Naive thymus-derived CD4-positive, alpha-beta T cell (primary cell): ENCODE data around the gene GNAS. TPM values are rescaled to one million over a fixed set of nuclear protein-coding genes. Genes with fewer than 3 reads are reported as not detected.

Experiments
- ATAC-seq: fragments of 150-1000 bp; cut with Tn5 transposase; 2 replicates; pipeline ENCODE4 v1.10.0; 2021; ENCODE audit warnings: mild to moderate bottlenecking, moderate library complexity
- CTCF ChIA-PET: fragments of 350-600 bp; sonication (Branson Sonifier 250); formaldehyde crosslinking; loops from one replicate; lab custom pipeline; 2021; ENCODE audit warnings: antibody characterized with exemption; lab: Charles Lee
- POLR2A ChIA-PET: fragments of 350-600 bp; sonication (Branson Sonifier 250); formaldehyde crosslinking; loops from one replicate; lab custom pipeline; 2021; ENCODE audit warnings: antibody characterized with exemption, inconsistent platforms; lab: Charles Lee
- DNase-seq, 9 donors: peaks; one replicate each; pipeline versions ENCODE4 v3.0.0 to v3.0.0-alpha.2; 2020 to 2022; ENCODE audit warnings: mixed read lengths in 1 of 9
- H3K27ac ChIP-seq: one replicate; pipeline ENCODE4 v1.7.0; 2013; ENCODE audit warnings: mild to moderate bottlenecking, low read depth, low read length, moderate library complexity
- H3K27me3 ChIP-seq, 2 donors: one replicate each; pipeline ENCODE4 v1.7.0; 2013; ENCODE audit warnings: low read length in 2 of 2, mild to moderate bottlenecking in 2 of 2, moderate library complexity in 2 of 2; ENCODE audit not compliant: control insufficient read depth in 2 of 2, insufficient read depth in 2 of 2
- H3K36me3 ChIP-seq, 3 experiments: 1 replicate in 2 of 3; 2 replicates in 1 of 3; pipeline ENCODE4 v1.7.0; 2013; ENCODE audit warnings: low read length in 3 of 3, mild to moderate bottlenecking in 3 of 3, moderate library complexity in 1 of 3; ENCODE audit not compliant: insufficient read depth in 3 of 3, control insufficient read depth in 2 of 3
- H3K4me1 ChIP-seq, 2 donors: one replicate each; pipeline ENCODE4 v1.7.0; 2013; ENCODE audit warnings: low read length in 2 of 2, mild to moderate bottlenecking in 2 of 2, moderate library complexity in 1 of 2; ENCODE audit not compliant: control insufficient read depth in 2 of 2, insufficient read depth in 2 of 2
- H3K4me3 ChIP-seq: 2 replicates; pipeline ENCODE4 v1.7.0; 2013; ENCODE audit warnings: mild to moderate bottlenecking, low read length
- H3K9me3 ChIP-seq, 3 experiments: 1 replicate in 2 of 3; 2 replicates in 1 of 3; pipeline ENCODE4 v1.7.0; 2013; ENCODE audit warnings: low read length in 3 of 3; ENCODE audit not compliant: control insufficient read depth in 2 of 3
- H3K27ac Mint-ChIP-seq, 9 donors: one replicate each; pipeline ENCODE4 v1.8.0; 2020 to 2022; ENCODE audit warnings: mixed read lengths in 9 of 9, mild to moderate bottlenecking in 8 of 9, moderate library complexity in 5 of 9, inconsistent platforms in 2 of 9
- H3K27me3 Mint-ChIP-seq, 5 donors: one replicate each; pipeline ENCODE4 v1.8.0; 2021 to 2022; ENCODE audit warnings: mixed read lengths in 5 of 5, mild to moderate bottlenecking in 1 of 5
- H3K36me3 Mint-ChIP-seq, 5 donors: one replicate each; pipeline ENCODE4 v1.8.0; 2020 to 2022; ENCODE audit warnings: mixed read lengths in 5 of 5, mild to moderate bottlenecking in 3 of 5, inconsistent platforms in 1 of 5
- H3K4me1 Mint-ChIP-seq, 7 donors: one replicate each; pipeline ENCODE4 v1.8.0; 2020 to 2022; ENCODE audit warnings: mixed read lengths in 7 of 7, mild to moderate bottlenecking in 3 of 7, inconsistent platforms in 1 of 7
- H3K4me3 Mint-ChIP-seq, 10 donors: one replicate each; pipeline ENCODE4 v1.8.0; 2020 to 2022; ENCODE audit warnings: mild to moderate bottlenecking in 10 of 10, mixed read lengths in 10 of 10, moderate library complexity in 6 of 10, inconsistent platforms in 2 of 10
- H3K9me3 Mint-ChIP-seq, 11 donors: one replicate each; pipeline ENCODE4 v1.8.0; 2020 to 2022; ENCODE audit warnings: mixed read lengths in 11 of 11, mild to moderate bottlenecking in 4 of 11, inconsistent platforms in 1 of 11, moderate library complexity in 1 of 11
- intact Hi-C, 2 donors: fragments of 100-400 bp; cut with micrococcal nuclease; formaldehyde crosslinking; loops; one replicate each; pipeline ENCODE4 v1.15.1; 2023
- polyA plus RNA-seq, 2 donors: library from polyadenylated mRNA; unstranded; fragments of 300-500 nt; fragmentation: Illumina TruSeq; gene quantifications; one replicate each; pipeline ENCODE4 v1.2.3, GENCODE V29; 2021
- total RNA-seq, 6 experiments: library from RNA in 5 of 6; stranded (reverse) in 5 of 6; gene quantifications; 1 replicate in 5 of 6; 2 replicates in 1 of 6; pipeline ENCODE4 v1.2.3 and lab custom pipeline; 2021 to 2026

GNAS gene
- total and polyA plus RNA-seq, 7 experiments from 2014 or later: 147 to 907 (median 726) TPM

- H3K9me3 ChIP-seq: no peaks in the 10 kb centered on the region
- H3K4me3 ChIP-seq: no peak overlapping the region
- no peak overlapping the region for H3K27ac ChIP-seq
- H3K4me1 ChIP-seq: peaks cover 17 to 20% of the 10 kb centered on the region in 2 donors
- H3K36me3 Mint-ChIP-seq: peaks cover 0 to 66% (median 43%) of the 10 kb centered on the region in 5 donors
- no peaks in the 10 kb centered on the region for H3K27me3 ChIP-seq
- no peak overlapping the region for H3K4me3 Mint-ChIP-seq
- peak overlapping the region in 2 of 9 donors; percentile 30 to 72 for H3K27ac Mint-ChIP-seq
- H3K27me3 Mint-ChIP-seq: no peaks in the 10 kb centered on the region
- no peaks in the 10 kb centered on the region for H3K9me3 Mint-ChIP-seq
- peaks cover 25 to 53% (median 46%) of the 10 kb centered on the region in 3 experiments for H3K36me3 ChIP-seq
- peaks cover 27 to 58% (median 35%) of the 10 kb centered on the region in 7 donors for H3K4me1 Mint-ChIP-seq
- POLR2A ChIA-PET: interaction anchor here (1.3 kb wide), 1 partner anchor 8 kb away, joined by 3 read pairs; no protein-coding TSS in a partner anchor
- ATAC-seq: no peak
- intact Hi-C loops: loop anchor here in 1 of 2 donors (5.0 kb wide), 1 partner anchor 37 kb away; no protein-coding TSS in a partner anchor
- no peak for DNase-seq
- CTCF ChIA-PET: interaction anchor here (0.6 kb wide), 1 partner anchor 143 kb away, joined by 3 read pairs; no protein-coding TSS in a partner anchor
Observed at GRCh38 chr20:58909585-58909984, 57.1 kb downstream of the GNAS start.

GRCh38 chr20:58910473-58910872 lies 58.0 kb downstream of the GNAS start:
- no peak overlapping the region for H3K27ac ChIP-seq
- peaks cover 17 to 20% of the 10 kb centered on the region in 2 donors for H3K4me1 ChIP-seq
- ChIA-PET POLR2A (interaction anchor here (0.6 to 1.3 kb wide), 2 partner anchors 9 to 10 kb away, joined by 3 to 5 read pairs; no protein-coding TSS in a partner anchor), CTCF (no interaction called here)
- ATAC-seq (no peak), DNase-seq (no peak)
- intact Hi-C loops: no loop called here
- H3K36me3 Mint-ChIP-seq: peaks cover 0 to 58% (median 35%) of the 10 kb centered on the region in 5 donors
- H3K27ac Mint-ChIP-seq: no peak overlapping the region
- peaks cover 21 to 45% (median 37%) of the 10 kb centered on the region in 3 experiments for H3K36me3 ChIP-seq
- H3K27me3 ChIP-seq: no peaks in the 10 kb centered on the region
- no peaks in the 10 kb centered on the region for H3K9me3 ChIP-seq
- no peak overlapping the region for H3K4me3 Mint-ChIP-seq
- no peak overlapping the region for H3K4me3 ChIP-seq
- peaks cover 24 to 50% (median 34%) of the 10 kb centered on the region in 7 donors for H3K4me1 Mint-ChIP-seq
- no peaks in the 10 kb centered on the region for H3K9me3 Mint-ChIP-seq
- H3K27me3 Mint-ChIP-seq: no peaks in the 10 kb centered on the region

- ATAC-seq (no peak), DNase-seq (no peak)
- CTCF ChIA-PET: no interaction called here
- POLR2A ChIA-PET: no interaction called here
- H3K27me3 Mint-ChIP-seq: no peaks in the 10 kb centered on the region
- Histone ChIP-seq H3K4me3 (no peak overlapping the region), H3K27ac (no peak overlapping the region), H3K36me3 (peaks cover 14 to 36% (median 28%) of the 10 kb centered on the region in 3 experiments), H3K27me3 (no peaks in the 10 kb centered on the region), H3K9me3 (no peaks in the 10 kb centered on the region), H3K4me1 (peaks cover 17 to 20% of the 10 kb centered on the region in 2 donors)
- H3K4me3 Mint-ChIP-seq: no peak overlapping the region
- H3K27ac Mint-ChIP-seq: peak overlapping the region in 4 of 9 donors; percentile 6 to 64 (median 32)
- H3K36me3 Mint-ChIP-seq: peaks cover 0 to 50% (median 29%) of the 10 kb centered on the region in 5 donors
- H3K9me3 Mint-ChIP-seq: no peaks in the 10 kb centered on the region
- H3K4me1 Mint-ChIP-seq: peaks cover 18 to 43% (median 27%) of the 10 kb centered on the region in 7 donors
- intact Hi-C loops: no loop called here
Observed at GRCh38 chr20:58911309-58911708, 58.8 kb downstream of the GNAS start.

GRCh38 chr20:58911970-58912369 lies 59.5 kb downstream of the GNAS start:
- no peak for ATAC-seq
- Histone ChIP-seq H3K36me3 (peaks cover 10 to 33% (median 28%) of the 10 kb centered on the region in 3 experiments), H3K27ac (no peak overlapping the region), H3K4me1 (peaks cover 13 to 16% of the 10 kb centered on the region in 2 donors), H3K4me3 (no peak overlapping the region), H3K27me3 (no peaks in the 10 kb centered on the region), H3K9me3 (no peaks in the 10 kb centered on the region)
- no peak for DNase-seq
- H3K4me1 Mint-ChIP-seq: peaks cover 13 to 37% (median 23%) of the 10 kb centered on the region in 7 donors
- CTCF ChIA-PET: no interaction called here
- intact Hi-C loops: no loop called here
- POLR2A ChIA-PET: no interaction called here
- H3K27me3 Mint-ChIP-seq: no peaks in the 10 kb centered on the region
- no peak overlapping the region for H3K4me3 Mint-ChIP-seq
- H3K36me3 Mint-ChIP-seq: peaks cover 0 to 47% (median 29%) of the 10 kb centered on the region in 5 donors
- H3K27ac Mint-ChIP-seq: peak overlapping the region in 4 of 9 donors; percentile 6 to 64 (median 15)
- no peaks in the 10 kb centered on the region for H3K9me3 Mint-ChIP-seq

- peak overlapping the region in 4 of 9 donors; percentile 6 to 25 (median 16) for H3K27ac Mint-ChIP-seq
- peaks cover 4 to 26% (median 12%) of the 10 kb centered on the region in 7 donors for H3K4me1 Mint-ChIP-seq
- no peaks in the 10 kb centered on the region for H3K9me3 Mint-ChIP-seq
- Histone ChIP-seq H3K4me3 (no peak overlapping the region), H3K4me1 (peaks cover 2 to 5% of the 10 kb centered on the region in 2 donors), H3K27ac (no peak overlapping the region), H3K36me3 (peaks cover 7 to 31% (median 28%) of the 10 kb centered on the region in 3 experiments), H3K27me3 (no peaks in the 10 kb centered on the region), H3K9me3 (no peaks in the 10 kb centered on the region)
- peaks cover 0 to 37% (median 24%) of the 10 kb centered on the region in 5 donors for H3K36me3 Mint-ChIP-seq
- peaks cover 0 to 3% (median 0%) of the 10 kb centered on the region in 5 donors for H3K27me3 Mint-ChIP-seq
- DNase-seq: no peak
- ATAC-seq: peak; percentile 16
- intact Hi-C loops: no loop called here
- ChIA-PET POLR2A (interaction anchor here (0.6 kb wide), 1 partner anchor 304 kb away, joined by 7 read pairs; no protein-coding TSS in a partner anchor), CTCF (no interaction called here)
- no peak overlapping the region for H3K4me3 Mint-ChIP-seq
Observed at GRCh38 chr20:58913079-58913478, 60.6 kb downstream of the GNAS start.

GRCh38 chr20:58918621-58919020 lies 66.1 kb downstream of the GNAS start:
- Mint-ChIP-seq H3K9me3 (peaks cover 0 to 2% (median 0%) of the 10 kb centered on the region in 11 donors), H3K4me1 (no peaks in the 10 kb centered on the region), H3K27ac (no peak overlapping the region), H3K27me3 (peaks cover 0 to 37% (median 0%) of the 10 kb centered on the region in 5 donors), H3K4me3 (no peak overlapping the region), H3K36me3 (no peaks in the 10 kb centered on the region)
- Histone ChIP-seq H3K4me3 (no peak overlapping the region), H3K36me3 (no peaks in the 10 kb centered on the region), H3K27ac (no peak overlapping the region), H3K4me1 (no peaks in the 10 kb centered on the region), H3K9me3 (no peaks in the 10 kb centered on the region), H3K27me3 (no peaks in the 10 kb centered on the region)
- intact Hi-C loops: no loop called here
- CTCF ChIA-PET: no interaction called here
- POLR2A ChIA-PET: no interaction called here
- ATAC-seq (no peak), DNase-seq (no peak)
